NCI-H1092 treated with DMSO at 0.1 percent for 48 hours (cell line): ENCODE data around the gene TBP.
A peak's percentile ranks its signal among the peaks of the same experiment; 100 is the strongest.

ENCODE experiments used
- DNase-seq: peaks from one replicate; lab custom pipeline; 2025; lab: John Stamatoyannopoulos, UW

TBP gene

DNA sequence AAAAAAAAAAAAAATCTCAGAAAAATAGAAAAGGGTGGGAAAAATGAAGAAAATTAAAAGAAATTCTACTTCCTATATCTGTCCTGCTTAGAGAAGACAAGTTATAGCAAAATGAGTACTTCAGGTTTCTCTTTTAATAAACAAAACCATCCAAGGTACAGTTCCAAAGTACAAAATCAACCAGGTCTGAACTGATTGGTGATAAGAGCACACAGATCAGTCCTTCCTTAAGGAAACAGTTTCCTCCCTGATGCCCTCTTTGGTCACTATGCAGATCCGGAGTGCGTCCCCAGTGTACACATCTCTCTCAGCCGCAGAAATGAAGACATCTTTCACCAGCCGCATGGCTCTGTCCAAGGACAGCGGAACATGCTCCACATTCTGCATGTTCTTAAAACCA, 19.2 kb upstream of the TBP start:
- no peak for DNase-seq

- no peak for DNase-seq
These were observed 17.5 kb upstream of the TBP start for GRCh38 chr6:170536671-170537070.

- no peak for DNase-seq
These were observed 16.8 kb upstream of the TBP start for GRCh38 chr6:170537329-170537728.

GRCh38 chr6:170542031-170542719, 12.0 kb upstream of the TBP start:
- no peak for DNase-seq

DNA sequence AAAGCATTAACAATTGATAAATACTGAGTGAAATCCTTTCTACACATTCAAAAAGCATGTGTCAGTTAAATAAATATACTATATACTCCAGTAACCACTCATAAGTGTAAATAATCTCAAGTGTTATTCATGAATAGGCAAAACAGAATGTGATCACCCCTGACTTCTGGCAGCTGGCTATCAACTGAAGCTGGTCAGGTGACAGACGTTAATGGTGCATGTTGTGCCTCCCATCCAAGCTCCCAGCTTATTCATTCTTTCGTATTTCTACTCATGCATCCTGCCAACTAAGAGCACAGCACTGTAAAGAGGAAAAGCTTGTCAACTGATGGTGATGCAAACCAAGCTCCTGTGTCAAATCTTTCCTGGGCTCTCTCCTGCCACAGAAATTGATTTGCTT, 8.8 kb upstream of the TBP start:
- peak; percentile 83 for DNase-seq

- peak; percentile 98 for DNase-seq
These were observed 1.2 kb upstream of the TBP start, which contains the start of gene PSMB1 for GRCh38 chr6:170552765-170553533. TSS of gene PSMB1 (minus strand) at chr6:170553307. CDS start at chr6:170553242, 65 bp downstream.

DNA sequence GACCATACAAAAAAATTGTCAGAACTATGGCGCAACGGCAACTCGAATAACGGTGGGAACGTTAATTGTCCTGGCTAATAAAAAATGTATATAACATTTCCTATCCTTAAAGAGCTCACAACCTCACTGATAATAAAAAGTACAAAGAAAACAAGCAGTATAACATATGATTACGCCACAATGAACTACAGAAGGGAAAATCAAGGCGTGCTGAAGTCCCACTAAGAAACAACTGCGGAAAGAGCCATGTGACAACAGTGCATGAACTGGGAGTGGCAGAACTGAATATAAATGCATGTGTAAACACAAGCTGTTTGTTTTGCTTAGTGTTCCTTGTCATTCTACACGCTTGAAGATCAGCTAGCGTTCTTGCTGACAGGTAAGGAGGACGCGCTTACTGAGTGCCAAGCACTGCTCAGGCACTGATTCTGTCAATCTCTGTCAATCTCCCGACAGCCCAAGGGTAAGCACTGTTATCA, 596 bp upstream of the TBP start:
- DNase-seq: no peak

GRCh38 chr6:170554796-170555137, 598 bp downstream of the TBP start:
- no peak for DNase-seq

DNA sequence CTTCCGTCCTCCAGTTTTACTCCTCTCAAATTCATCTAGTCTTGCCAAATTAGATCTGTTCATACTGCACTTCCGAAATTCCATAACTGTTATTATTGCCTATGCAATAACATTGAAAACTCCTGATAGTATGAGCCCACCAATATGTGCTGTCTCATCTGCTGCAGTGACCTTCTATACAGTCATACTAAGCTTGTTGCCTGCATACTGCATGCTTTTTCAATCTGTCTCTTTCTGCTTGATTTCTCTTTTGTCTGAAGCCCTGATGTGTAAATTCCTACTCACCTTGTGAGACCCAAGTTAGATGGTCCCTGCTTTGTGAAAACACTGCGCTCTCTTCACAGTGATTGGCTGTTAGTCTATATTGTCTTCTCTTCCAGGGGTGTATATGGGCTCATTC, 1.1 kb downstream of the TBP start:
- no peak for DNase-seq

- DNase-seq: no peak
These were observed 7.4 kb downstream of the TBP start for GRCh38 chr6:170561555-170561954.

- no peak for DNase-seq
These were observed 10.9 kb downstream of the TBP start for GRCh38 chr6:170564936-170565530.

GRCh38 chr6:170572704-170573466, 18.7 kb downstream of the TBP start:
- DNase-seq: no peak

GRCh38 chr6:170575250-170575649, 21.1 kb downstream of the TBP start:
- DNase-seq: no peak

DNA sequence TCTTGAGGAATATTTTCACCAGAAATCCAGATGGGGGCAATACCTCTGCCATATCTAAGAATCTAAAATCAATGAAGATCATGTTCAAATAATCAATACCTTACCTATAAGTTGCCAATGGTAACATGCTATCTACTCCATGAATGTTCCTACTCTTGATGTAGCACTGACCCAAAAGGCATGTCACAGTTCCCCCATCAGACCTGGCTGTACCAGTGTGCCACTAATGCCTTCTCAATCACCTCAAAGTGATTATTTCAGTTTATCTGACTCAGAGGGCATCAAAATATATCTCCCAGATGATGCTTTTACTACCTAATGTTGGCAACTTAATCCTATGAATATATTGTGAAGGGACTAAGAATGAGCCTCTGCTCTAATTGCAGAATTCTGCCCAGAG, 24.7 kb downstream of the TBP start:
- DNase-seq: no peak

GRCh38 chr6:170583756-170584180, 29.6 kb downstream of the TBP start:
- DNase-seq: peak; percentile 57

GRCh38 chr6:170584181-170584953, 30.2 kb downstream of the TBP start, which contains the start of gene PDCD2:
TSS of gene PDCD2 (minus strand) at chr6:170584637. CDS start at chr6:170584581, 56 bp downstream.
- DNase-seq: peak; percentile 98

DNA sequence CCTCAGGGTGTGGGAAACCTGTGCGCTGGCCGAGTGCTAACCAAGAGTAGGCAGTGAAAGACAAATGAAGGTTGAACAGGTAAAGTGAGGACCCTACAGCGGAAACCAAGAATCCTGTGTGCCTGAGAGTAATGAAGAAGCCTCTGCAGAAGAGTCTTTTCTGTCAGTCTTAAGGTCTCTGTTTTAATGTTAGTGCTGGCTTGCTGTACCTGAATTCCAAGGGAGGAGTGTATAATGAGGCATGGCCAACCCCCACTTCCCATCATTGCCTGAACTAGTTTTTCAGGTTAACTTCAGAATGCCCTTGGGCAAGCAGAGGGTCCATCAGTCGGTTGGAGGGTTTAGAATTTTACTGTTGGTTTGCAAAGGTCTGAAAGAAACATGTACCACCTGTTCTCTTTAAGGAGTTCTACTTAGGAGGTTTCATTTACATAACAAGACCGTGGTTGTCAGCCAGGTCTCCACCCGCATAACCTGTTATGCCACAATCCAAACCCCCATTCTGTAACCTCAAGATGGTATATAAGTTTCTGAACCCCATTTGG, 30.9 kb downstream of the TBP start:
- DNase-seq: no peak

DNA sequence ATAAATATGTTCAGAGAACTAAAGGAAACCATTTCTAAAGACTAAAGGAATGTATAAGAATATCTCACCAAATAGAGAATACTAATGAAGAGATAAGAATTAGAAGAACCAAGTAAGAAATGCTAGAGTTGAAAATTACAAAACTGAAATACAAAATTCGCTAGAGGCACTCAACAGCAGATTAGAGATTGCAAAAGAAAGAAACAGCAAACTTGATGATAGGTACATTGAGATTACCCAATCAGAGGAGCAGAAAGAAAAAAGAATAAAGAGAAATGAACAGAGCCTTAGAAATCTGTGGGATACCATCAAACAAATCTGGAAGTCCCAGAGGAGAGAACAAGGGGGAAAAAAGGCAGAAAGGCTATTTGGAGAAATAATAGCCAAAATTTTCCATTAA, 36.6 kb downstream of the TBP start:
- no peak for DNase-seq

GRCh38 chr6:170596426-170596825, 42.3 kb downstream of the TBP start:
- no peak for DNase-seq

DNA sequence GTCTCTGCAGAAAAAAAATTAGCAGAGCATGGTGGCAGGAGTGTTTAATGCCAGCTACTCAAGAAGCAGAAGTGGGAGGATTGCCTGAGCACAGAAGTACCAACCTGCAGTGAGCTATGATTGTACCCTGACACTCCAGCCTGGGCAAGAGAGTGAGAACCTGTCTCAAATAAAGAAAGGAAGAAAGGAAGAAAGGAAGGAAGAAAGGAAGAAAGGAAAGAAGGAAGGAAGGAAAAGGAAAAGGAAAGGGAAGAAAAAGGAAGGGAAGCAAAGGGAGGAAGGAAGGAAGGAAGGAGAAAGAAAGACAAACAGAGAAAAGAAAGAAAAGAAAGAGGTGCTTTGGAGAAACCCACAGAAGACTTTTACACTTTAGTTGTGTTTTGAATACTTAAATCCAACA, 43.1 kb downstream of the TBP start:
- DNase-seq: no peak
